ENCODE measurements around the gene C2orf49. TPM values are rescaled to one million over a fixed set of nuclear protein-coding genes. Genes with fewer than 3 reads are reported as not detected.

The C2orf49 gene
- total and polyA plus RNA-seq, 2 of the 8 experiments (the other 6 are each of a cell fraction or from before 2014, with no cell fraction given) = 5.6 to 19.9 TPM

DNA sequence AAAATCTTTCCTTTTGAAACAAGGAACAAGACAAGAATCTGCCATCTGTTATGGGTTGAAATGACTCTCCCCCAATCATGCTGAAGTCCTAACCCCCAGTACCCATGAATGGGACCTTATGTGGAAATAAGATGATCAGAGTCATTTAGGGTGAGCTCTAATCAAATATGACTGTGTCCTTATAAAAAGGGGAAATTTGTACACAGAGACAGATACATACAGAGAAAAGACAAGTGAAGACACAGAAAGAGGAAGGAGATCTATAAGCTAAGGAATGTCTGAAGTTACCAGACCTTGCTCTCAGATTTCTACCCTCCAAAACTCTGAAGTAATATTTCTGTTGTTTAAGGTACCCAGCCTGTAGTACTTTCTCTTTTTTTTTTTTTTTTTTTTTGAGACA lies 23.5 kb upstream of the C2orf49 start (continued):
- no peak for TF ChIP-seq MAFK (IDR thresholded peaks at IDR 0.05; ENCODE audit: low read depth, low read length)

All from H1 (cell line).